OCI-LY7 (cell line): ENCODE results near the gene ROR2.

Experiments used
- EZH2phosphoT487 ChIP-seq: fragments of 200-600 bp; sonication (generic); IDR thresholded peaks from 2 replicates; pipeline ENCODE4 v1.6.1; 2018; ENCODE audit warnings: low read depth, borderline replicate concordance, mild to moderate bottlenecking, mixed run types, antibody characterized with exemption, low read length, moderate library complexity, mixed read lengths
- TF ChIP-seq, protein P1 (sequence below): fragments of 200-600 bp; sonication (generic); conservative IDR thresholded peaks from 2 replicates; pipeline ENCODE4 v1.5.1; 2014; ENCODE audit warnings: mild to moderate bottlenecking, antibody characterized with exemption, low read length, moderate library complexity, mixed read lengths

GRCh38 chr9:91837981-91838731, 111.9 kb downstream of the ROR2 start:
- TF ChIP-seq, protein P1, sequence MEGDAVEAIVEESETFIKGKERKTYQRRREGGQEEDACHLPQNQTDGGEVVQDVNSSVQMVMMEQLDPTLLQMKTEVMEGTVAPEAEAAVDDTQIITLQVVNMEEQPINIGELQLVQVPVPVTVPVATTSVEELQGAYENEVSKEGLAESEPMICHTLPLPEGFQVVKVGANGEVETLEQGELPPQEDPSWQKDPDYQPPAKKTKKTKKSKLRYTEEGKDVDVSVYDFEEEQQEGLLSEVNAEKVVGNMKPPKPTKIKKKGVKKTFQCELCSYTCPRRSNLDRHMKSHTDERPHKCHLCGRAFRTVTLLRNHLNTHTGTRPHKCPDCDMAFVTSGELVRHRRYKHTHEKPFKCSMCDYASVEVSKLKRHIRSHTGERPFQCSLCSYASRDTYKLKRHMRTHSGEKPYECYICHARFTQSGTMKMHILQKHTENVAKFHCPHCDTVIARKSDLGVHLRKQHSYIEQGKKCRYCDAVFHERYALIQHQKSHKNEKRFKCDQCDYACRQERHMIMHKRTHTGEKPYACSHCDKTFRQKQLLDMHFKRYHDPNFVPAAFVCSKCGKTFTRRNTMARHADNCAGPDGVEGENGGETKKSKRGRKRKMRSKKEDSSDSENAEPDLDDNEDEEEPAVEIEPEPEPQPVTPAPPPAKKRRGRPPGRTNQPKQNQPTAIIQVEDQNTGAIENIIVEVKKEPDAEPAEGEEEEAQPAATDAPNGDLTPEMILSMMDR, result no peak
- no peak for TF ChIP-seq EZH2phosphoT487
